Activated CD4-positive, alpha-beta T cell treated with anti-CD3 and anti-CD28 coated beads, Interleukin-2, amount 50 U/mL, for 24 hours (primary cell): Measurements from ENCODE around the gene CARD19.

Experiments
- DNase-seq, 2 donors: peaks; one replicate each; pipeline ENCODE4 v3.0.0-alpha.2; 2020; ENCODE audit warnings: low read depth in 1 of 2, low spot score in 1 of 2

The CARD19 gene

DNA sequence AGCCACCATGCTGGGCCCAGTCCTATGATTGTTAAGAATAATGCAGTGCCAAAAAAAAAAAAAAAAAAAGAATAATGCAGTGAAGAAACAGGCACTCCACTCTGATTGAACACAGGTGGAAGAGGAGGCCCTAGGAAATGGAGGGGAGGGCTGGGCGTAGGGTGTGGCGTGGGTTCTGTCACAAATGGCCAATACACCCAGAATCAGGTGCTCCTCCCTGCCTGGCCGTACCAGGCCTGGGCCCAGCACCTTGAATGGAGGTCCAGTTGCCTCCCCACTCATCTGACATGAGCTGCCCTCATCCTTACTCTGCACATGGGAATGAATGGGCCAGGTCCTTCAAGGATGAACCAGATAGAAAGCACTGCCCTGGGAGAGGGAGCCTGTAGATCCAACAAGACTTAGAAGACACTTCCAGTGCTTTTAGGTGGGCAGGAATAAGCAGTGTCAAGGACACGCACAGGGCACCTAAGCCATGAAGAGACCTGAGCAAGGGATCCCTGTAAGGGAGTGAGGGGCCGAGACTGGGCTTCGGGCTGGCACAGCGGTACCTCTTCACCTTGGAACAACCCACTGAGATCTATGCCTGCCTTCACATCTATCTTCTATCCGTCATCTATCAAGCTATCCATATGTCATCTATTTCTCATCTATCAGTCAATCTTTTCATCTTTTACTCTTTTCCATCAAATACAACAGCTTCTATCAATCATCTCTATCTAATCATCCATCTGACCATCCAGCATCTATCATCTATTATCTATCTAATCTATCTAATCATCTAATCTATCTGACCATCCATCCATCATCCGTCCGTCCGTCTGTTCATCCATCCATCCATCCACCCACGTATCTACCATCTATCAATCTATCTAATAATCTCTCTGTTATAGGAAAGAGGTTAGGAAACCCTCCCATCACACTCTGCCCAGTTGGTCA lies 22.2 kb downstream of the CARD19 start:
- DNase-seq: no peak

DNA sequence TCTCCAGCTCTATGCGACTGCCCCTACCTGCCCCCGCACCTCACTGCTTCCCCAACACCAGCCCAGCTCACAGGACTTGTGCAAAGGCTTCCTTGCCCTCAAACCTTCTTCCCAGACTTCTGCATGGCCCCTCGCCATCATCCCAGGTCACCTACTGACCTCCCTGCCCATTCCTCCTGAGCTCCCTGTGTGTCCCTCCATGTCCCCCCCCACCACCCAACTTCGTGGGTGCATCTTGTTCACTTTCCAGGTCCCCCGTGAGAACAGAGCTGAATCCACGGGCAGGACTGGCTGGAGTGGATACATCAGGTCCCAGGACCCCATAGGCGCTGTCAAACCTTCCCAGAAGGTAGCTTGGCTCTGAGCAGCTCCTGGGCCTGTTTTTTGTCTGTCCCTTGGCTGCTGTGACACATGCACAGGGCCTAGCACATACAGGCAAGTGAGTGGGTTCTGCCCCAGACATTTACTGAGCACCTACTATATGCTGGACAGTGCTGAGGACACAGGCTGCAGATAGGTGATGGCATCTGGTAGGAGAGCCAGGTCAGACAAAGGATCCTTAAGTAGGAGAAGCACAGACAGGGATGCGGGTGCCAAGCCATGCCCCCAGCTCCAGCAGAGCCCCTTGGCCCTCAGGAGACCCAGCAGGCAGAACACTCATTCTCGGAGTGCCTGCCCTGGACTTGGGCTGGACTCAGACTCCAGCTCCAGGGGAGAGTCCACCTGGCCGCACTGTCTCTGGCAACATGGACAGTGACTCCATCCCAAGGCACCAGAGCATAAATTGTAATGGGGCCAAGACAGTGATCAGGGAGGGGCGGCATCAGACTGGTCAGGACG lies 23.1 kb downstream of the CARD19 start:
- no peak for DNase-seq

DNA sequence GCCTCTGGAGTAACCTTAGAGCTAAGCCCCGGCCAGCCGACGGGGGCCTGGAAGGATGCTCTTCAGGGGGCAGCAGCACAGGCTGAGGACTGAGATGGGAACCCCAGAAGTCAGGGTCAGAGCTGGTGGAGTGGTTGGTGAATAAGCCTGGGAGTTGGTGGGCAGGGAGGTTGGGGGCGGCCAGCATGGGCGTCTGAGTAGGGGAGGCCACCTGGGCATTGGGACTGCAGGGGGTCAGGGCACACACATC lies 23.6 kb downstream of the CARD19 start:
- DNase-seq: no peak

DNA sequence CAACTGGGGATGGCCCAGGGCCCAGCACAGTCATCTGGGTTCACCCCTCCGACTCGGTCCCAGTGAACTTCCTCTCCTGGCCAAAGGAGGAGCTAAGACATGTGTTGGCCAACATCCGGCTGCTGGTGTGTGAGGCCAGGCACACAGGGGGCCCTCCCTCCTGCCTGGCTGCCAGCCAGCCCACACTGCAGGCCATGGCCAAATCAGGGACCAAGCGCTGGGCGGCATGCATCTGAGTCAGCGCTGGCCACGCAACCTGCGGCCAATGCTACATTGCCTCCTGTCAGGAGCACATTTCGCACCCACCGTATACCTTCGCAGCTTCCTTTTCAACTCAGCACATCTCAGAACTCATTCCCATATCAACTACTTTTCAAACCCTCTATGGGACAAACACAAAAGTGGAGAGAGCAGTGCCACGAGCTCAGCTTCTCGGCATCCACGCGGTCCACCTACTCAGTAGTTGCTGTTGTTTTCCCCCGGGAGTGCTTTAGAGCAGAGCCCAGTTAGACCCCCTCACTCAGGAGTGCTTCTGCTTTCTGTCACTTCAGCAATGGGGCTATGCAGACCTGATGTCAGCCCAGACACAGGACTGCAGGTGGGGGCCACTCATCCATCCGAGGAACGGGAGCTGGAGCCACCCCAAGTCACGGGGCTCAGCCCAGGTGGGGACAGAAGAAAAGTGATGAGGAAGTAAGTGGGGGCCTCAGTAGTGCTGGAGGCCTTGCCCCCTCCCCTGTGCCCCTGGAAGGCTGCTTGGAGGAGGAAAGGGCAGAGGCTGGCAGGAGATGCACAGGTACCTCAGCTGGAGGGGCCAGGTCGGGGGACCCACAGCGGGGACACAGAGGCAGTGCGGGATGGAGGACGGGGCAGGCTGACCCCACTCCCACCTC lies 24.2 kb downstream of the CARD19 start:
- DNase-seq: no peak

DNA sequence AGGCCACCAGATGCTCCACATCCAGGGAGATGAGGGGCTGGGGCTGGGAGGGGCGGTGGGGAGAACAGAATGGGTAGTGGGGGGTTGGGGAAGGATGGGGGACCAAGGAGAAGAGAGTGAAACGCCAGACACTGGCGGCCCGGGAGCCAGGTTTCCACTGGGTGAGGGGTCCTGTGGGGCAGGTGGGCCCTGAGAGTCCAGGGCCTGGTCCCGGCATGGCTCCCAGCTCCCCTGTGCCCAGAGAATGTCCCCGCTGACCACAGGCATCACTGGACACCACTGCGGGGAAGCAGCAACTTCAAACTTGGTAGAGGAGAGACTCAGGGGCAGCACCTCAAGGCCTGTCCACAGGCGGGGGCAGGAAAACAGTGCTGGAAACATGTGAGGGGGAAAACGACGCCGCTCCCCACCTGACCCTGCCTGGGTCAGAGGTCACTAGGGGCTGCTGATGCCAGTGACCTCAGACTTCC lies 24.9 kb downstream of the CARD19 start:
- DNase-seq: no peak

DNA sequence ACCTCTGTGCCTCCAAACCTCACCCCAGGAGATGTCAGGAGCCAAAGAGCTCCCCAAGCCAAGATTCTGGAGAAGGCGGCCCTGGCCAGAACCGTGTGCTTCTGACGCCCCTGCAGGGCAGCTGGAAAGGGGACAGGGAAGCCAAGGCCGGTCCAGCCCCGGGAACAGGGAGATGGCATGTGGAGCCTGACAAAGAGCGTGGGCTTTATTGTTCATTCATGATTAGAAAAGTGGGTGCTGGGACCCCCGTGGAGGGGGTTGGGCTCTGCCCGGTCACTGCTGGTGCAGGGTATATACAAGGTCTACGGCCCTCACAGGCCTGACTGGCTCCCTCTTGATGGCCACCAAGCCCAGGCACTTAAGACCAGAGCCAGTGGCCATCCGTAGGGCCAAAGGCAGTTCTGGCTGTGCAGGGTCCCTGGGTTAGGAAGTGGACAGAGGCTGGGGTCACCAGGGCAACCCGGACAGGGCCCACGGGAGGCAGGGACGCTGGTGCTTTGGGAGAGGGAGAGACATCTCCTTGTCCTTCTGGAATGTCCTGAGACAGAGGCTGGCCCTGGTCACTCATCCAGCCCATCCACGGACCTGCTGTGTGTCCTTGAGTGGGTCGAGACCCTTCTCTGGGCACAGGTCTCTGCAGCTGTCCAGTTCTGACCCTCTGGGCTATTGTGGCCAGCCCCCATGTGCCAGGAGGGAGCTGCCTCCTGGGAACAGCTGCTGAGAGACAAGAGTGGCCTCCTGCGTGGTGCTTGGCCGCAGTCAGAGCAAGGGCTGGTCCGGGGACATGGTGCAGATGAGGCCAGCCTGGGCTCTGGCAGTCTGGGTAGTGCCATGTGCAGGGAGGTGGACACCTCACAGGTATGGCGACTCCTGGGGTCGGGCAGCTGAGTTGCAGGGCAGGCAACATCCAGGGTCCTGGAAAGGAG lies 25.6 kb downstream of the CARD19 start:
- DNase-seq: no peak

DNA sequence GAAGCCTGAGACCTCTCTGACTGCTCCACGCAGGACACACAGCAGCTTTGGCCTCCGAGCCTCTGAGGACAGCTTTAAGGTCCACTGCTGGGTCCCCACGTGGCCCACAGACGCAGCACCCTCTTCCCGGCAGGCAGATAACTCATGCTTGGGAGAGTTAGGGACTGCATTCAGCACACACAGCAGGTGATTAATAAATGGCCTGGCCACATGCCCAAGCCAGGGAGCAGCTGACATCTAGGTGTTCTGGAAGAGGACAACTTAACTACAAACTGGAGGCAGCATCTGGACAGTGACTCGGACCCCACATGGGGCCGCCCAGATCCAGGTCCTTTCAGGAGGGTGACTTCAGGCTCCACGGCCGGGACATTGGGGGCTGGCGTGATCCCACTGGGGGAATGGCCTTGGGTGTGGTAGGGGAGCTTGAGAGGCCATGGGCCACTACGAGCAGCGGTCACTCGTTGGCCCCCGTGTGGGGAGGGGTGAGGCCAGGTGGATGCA lies 26.8 kb downstream of the CARD19 start:
- no peak for DNase-seq

DNA sequence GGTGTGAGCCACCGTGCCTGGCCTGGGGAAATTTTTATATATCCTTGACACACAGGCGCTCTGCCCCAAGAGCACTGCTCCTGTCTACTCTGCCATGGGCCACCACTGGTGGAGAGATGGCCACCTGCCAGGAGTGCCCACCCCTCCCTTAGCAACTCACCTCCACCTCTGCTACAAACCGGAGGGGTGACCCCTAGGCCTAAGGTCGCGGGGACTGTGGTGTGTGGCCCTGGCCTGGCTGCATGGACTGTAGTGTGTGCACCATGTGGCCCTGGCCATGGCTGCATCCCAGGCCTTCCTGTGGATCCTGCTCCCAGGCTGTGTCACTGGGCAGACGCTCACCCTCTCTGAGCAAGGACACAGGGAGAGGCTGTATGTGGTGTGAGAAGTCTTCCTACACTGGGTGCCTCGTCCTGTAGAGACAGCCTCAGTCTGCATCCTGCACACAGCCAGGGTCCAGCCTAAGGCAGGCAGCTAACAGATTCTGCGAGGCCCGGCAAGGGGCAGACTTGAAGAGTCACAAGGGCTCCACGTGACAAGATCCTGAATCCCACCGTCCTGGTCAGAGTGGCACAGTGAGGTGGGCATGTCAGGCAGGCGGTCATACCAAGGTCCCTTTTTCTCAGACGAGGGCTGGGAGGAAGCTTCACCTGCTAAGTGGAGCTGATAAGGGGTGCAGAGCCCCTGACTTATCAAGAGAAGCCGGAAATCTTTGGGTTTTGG lies 27.7 kb downstream of the CARD19 start:
- DNase-seq: no peak

DNA sequence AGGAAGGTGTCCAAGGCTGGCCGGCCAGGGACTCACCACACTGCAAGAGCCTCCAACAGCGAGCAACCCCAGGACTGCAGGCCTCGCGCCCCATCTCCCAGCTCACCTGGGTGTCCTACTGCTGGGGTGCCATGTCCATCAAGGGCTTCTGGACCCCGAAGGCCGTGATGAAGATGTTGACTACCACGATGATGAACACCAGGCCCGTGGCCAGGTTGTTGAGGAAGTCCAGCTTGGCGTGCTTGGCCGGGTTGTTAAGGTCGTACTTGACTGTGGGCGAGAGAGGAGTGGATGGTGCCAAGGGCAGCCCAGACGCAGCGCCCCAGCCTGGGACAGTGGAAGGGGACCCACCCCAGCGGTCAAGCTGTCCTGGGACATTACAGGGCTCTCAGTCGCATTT lies 28.8 kb downstream of the CARD19 start:
- DNase-seq: no peak

DNA sequence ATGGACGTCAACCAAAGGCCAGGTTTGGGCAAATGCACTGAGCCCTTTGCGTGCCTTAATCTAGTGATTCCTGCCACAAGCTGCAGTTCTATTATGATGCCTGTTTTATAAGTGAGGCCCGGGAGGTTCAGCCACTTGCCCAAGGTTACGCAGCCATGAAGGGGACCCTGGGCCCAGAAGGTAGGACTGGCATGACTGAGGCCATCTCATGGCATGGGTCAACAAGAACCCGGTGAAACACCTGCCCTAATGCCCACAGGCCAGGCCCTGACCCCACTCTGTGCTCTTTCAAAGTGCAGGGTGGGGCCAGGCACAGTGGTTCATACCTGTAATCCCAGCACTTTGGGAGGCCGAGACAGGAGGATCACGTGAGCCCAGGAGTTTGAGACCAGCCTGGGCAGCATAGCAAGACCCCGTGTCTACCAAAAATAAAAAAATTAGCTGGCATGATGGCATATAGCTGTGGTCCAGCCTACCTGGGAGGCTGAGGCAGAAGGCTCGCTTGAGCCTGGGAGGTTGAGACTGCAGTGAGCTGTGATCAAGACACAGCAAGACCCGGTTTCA lies 29.4 kb downstream of the CARD19 start:
- no peak for DNase-seq

DNA sequence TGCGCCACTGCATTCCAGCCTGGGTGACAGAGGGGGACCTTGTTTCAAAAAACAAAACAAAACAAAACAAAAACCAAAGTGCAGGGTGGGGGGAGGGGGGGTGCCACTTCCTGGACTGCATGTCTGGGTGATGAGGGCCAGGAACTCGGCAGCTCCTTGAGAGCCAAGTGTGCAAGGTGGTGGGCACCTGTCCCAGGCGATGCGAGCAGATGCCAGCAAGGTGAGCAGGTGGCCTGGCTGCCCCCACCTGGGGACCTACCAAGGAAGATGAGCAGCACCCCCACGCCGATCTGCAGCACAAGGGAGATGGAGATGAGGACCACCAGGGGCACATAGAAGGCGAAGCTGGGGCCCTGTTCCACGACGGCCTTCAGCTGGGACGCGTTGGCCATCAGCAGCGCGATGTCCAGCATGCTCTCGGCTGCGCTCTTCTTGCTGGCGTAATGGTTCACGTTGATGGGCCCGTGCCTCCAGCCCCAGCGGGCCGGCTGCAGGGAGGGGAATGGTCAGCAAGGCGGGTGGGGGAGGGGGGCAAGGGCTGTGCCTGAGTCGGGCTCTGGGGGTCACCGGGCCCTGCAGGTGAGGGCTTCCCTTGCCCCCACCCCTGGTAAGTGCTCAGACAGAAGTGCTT lies 30.2 kb downstream of the CARD19 start:
- no peak for DNase-seq

DNA sequence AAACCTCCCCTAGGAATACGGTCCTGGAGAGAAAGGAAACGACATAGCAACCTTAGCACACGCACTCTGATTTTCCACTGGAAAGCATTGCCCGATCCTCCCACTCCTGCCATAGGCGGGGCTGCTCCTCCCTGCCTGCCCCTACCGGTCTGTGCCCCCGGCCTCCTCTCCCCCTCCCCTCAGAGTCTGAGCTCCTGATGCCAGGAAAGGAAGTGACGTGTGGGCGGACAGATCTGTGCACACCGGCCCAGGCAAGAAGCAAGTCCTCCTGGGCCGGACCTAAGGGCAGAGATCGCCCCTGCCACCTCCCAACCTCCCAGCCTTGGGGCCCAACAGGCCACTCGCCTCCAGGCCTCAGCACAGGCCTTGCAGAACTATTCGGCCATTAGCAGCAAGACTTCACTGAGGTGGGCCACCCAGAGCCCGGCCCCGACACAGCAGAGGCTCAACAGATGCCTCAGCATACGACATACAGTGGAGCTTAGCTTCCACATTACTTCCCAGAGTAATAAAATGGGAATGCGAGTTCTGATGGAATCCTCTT lies 30.9 kb downstream of the CARD19 start:
- DNase-seq: no peak

DNA sequence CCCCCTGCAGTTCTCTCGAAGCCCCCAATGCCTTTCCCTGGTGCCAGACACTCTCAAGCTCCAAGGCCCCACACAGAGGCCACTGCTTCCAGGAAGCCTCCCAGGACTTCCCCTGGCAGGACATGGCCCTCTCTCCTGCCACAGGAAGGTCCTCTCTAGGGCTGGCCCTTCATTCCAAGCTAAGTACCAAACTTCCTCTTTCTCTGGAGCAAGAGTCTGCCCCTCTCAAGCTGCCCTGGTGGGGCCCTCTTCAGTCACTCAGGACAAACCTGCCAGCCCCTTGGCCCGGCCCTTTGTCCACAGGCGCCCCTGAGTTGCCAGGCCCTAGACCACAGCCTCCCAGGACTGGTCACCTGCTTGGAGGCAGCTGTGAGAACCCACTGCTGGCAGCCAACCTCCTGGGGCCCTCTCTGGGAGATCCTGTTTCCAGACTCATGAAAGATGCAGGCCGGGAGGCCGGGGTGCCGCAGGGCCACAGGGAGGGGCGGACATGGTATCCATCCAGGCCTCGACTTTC lies 31.4 kb downstream of the CARD19 start:
- DNase-seq: no peak

DNA sequence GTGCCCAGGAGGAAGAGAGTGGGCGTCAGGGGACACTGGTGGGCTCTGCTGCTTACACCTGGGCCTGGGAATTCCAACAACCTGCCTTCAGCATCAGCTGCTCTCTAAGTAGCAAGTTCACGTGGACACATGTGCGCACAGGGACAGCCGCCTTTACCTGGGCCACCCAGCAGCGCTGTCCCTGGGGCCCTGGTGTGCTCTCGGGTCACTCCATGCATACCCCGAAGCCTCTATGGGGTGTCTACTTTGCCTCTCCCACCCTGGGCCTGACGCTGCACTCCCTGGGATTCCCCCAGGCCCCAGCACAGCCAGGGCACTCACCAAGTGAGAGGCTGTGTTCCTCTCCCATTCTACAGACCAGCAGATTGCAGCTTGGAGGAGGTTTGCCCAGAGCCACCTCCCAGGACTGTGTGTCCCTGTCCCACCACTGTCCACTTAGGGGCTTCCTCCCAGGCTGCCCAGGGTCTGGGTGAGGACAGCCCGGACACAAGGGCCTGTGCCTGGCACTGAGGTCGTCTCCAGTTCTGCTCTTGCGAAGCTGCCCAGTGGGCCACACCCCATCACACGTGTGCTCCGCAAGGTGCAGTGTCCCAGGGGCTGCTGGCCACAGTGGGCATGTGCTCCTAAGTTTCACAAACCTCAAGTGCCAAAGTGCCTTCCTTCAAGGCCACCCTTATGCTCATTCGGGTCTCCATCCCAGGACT lies 32.1 kb downstream of the CARD19 start:
- no peak for DNase-seq

DNA sequence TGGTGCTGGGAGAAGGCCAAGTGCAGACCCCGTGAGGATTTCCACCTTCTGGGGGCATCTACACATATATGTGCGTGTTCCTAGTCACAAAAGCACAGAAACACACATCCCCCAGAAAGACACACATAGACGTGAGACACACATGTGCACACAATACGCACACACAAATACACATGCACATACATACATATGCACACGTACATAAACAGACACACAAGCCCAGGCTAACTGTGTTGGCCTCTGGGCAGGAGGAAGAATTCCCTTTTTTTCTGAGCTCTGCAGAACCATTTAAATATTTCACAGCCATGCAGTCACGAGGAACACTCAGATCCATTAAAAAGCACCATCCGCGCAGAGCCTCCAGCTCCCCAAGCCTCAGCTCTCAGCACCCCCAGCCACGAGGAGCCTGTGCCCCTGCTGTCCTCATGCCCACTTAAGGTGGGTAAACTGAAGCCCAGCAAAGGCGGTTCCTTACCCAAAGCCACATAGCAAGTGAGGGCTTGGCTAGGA lies 32.8 kb downstream of the CARD19 start:
- no peak for DNase-seq

DNA sequence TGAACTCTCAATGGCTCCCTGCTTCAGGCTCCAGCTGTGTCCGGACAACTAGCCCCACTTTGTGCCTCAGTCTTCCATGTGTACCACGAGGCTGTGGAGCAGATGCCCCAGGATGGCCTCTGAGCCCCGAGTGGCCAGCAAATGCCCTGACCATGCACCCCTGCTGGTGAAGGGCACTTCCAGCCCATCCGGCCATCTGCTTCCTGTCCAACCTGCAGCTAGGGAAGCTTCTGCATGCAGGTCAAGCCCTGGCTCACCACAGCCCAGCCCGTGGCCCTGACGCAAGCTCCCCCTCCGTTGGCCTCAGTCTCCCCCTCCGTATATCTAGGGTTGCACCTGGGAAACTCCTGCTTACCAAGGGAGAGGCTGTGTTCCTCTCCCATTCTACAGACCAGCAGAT lies 33.3 kb downstream of the CARD19 start:
- DNase-seq: no peak
